Lower leg skin (tissue), 4 donors: Measurements from ENCODE around the gene LMF2. TPM values are rescaled to one million over a fixed set of nuclear protein-coding genes. Genes with fewer than 3 reads are reported as not detected.
A peak's percentile ranks its signal among the peaks of the same experiment; 100 is the strongest.

Experiments
- DNase-seq, 2 donors: peaks; one replicate each; pipeline ENCODE4 v3.0.0-alpha.2; 2019; ENCODE audit warnings: low spot score in 2 of 2
- H3K4me3 ChIP-seq: fragments of 200-600 bp; sonication (generic); 2 replicates; pipeline ENCODE4 v1.5.1; 2017; ENCODE audit warnings: mild to moderate bottlenecking, low read depth; ENCODE audit not compliant: poor library complexity, severe bottlenecking
- POLR2A ChIP-seq, 2 donors: fragments of 450-650 bp; IDR thresholded peaks; one replicate each; pipeline ENCODE4 v1.6.1; 2016 to 2017; ENCODE audit warnings: antibody characterized with exemption in 2 of 2, mild to moderate bottlenecking in 1 of 2, moderate library complexity in 1 of 2
- WGBS, 2 donors: methylation state at CpG; one replicate each; pipeline ENCODE4 v1.1.5; 2018; 5-methylcytosine and 5-hydroxymethylcytosine counted together
- intact Hi-C: fragments of 100-400 bp; cut with DNase I; formaldehyde crosslinking; loops from one replicate; pipeline ENCODE4 v1.15.0; 2023; ENCODE audit warnings: low total_unique reads
- total RNA-seq, 4 donors: library from RNA; depleted of rRNA; stranded (reverse); fragments of >200 nt; gene quantifications; one replicate each; pipeline ENCODE4 v1.1.0, GENCODE V29; 2016
- TF ChIP-seq, protein P1 (sequence below), 3 donors: fragments of 450-650 bp; IDR thresholded peaks; one replicate each; pipeline ENCODE4 v1.5.1; 2016; ENCODE audit warnings: antibody characterized with exemption in 3 of 3, mild to moderate bottlenecking in 3 of 3, moderate library complexity in 2 of 3

The LMF2 gene
- total RNA-seq, 4 donors from 2014 or later, result 34.8 to 47.2 (median 38.8) TPM

DNA sequence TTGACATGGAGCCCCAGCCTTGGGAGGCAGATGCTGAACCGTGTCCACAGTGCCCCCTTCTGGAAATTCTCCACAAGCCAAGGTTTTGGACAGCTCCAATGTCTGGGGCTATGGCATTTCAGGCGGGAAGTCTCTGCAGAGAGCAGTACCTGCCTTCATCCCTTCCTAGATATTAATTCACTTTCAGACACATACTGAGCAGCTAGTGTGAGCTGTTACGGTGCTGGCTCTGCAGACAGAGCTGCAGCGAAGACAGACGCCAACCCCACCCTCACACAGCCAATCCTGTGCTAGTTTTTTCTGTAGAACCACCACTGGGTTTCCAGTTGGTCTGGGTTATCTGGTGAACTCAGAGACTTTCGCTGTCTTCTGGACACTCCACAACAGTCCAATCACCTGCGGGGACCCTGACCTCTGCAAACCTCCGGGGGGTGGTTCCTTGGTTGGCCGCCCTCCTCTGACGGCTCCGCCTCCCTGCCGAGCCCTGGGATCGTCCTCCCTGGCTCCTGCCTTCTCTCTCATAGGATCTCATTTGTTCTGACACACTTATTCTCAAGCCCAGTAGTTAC is 9.1 kb downstream of the LMF2 start:
- 15 to 23% methylated on average over 13 of the region's 13 CpGs for WGBS, 2 donors
- DNase-seq, result peak; percentile 50 to 92
- no peak overlapping the region for H3K4me3 ChIP-seq
- intact Hi-C loops, result no loop called here
- TF ChIP-seq, protein P1, sequence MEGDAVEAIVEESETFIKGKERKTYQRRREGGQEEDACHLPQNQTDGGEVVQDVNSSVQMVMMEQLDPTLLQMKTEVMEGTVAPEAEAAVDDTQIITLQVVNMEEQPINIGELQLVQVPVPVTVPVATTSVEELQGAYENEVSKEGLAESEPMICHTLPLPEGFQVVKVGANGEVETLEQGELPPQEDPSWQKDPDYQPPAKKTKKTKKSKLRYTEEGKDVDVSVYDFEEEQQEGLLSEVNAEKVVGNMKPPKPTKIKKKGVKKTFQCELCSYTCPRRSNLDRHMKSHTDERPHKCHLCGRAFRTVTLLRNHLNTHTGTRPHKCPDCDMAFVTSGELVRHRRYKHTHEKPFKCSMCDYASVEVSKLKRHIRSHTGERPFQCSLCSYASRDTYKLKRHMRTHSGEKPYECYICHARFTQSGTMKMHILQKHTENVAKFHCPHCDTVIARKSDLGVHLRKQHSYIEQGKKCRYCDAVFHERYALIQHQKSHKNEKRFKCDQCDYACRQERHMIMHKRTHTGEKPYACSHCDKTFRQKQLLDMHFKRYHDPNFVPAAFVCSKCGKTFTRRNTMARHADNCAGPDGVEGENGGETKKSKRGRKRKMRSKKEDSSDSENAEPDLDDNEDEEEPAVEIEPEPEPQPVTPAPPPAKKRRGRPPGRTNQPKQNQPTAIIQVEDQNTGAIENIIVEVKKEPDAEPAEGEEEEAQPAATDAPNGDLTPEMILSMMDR (IDR thresholded peaks at IDR 0.05), result no peak
- no peak for TF ChIP-seq POLR2A (IDR thresholded peaks at IDR 0.05)

DNA sequence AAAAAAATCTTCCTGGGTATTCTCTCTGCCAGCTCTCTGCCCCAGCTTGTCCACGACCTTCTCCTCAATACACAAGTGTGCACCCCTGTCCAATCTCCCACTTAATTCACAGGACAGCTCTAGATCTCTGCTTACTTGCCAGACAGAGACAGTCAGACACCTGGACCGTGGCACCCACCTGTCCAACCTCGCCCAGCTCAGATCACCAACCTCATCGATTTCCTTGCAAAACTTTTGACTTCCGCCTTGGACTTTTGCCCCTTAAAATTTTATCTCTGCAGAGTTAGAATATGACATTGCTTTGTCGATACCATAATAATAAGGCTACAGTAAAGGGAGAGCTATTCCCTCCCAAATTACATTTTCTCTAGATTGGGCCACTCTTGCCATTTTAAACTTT is 10.4 kb downstream of the LMF2 start:
- no peak for DNase-seq
- H3K4me3 ChIP-seq, result no peak overlapping the region
- intact Hi-C loops, result no loop called here
- no peak for TF ChIP-seq POLR2A (IDR thresholded peaks at IDR 0.05)
- TF ChIP-seq, protein P1 (IDR thresholded peaks at IDR 0.05), result no peak
- 81 to 82% methylated on average over 6 of the region's 6 CpGs for WGBS, 2 donors

DNA sequence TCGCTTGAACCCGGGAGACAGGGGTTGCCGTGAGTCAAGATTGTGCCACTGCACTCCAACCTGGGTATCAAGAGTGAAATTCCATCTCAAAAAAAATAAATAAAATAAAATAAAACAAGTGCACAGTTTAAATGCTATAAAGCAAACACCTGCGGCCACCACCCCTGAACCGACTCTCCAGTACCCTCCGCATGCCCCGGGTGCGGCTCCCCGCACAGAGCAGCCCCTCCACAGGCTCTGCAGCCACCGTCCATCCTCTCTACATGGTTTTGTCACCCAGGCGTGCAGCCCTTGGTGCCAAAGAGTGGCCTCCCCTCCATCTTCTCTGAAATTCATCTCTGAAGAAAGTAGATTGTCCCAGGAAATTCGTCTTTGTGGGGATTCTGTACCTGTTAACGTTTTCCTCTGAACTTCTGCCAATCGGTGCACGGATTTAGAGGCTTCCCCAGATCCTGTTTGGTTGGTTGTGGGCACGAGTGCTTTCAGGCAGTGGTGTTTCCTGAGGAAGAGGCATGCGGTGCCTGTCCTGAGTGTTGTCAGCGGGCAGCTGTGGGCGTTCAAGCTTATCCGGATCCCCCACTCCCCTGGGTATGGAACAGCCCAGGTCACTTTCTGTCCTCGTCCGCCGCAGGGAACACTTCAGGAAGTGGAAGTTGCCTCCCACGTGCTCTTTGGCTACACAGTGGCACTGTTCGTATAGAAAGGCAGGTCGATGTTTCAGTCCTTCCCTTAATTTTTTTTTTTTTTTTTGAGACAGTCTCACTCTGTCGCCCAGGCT is 16.8 kb downstream of the LMF2 start:
- WGBS, 2 donors, result 63 to 69% methylated on average over 27 of the region's 27 CpGs

DNA sequence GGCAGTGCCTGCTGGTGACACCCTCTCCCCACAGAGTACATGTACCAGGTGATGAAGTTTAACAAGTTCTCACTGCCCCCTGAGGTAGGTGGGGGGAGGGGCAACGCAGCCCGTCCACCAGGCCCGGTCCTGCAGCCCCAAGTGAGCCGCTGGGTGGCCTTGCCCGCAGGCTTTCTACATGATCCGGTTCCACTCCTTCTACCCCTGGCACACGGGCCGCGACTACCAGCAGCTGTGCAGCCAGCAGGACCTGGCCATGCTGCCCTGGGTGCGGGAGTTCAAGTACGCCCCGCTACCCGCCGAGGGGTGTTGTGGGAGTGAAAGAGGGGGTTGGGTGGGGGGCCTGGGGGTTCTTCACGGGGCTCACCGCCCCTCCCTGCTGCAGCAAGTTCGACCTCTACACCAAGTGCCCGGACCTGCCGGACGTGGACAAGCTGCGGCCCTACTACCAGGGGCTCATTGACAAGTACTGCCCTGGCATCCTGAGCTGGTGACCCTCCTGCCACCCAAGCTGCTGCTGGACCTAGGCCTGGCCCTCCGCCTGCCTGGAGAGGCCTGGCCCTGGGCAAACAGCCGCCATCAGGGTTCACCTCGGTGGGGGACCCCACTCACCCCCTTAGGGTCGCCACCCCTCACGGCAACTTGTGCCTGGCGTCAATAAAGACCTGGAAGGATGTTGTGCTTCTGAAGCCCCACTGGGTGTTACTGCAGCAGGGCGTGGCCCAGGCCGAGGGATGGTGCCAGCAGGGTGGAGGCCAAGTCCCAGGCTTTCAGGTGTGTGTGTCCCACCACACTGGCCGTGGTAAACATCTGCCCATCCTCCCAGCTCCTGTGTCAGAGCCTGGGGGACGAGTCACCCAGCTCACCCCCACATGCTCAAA is 17.9 kb downstream of the LMF2 start:
- TF ChIP-seq, protein P1 (IDR thresholded peaks at IDR 0.05), result no peak
- TF ChIP-seq POLR2A (IDR thresholded peaks at IDR 0.05), result no peak
- no peak for DNase-seq
- intact Hi-C loops, result no loop called here
- H3K4me3 ChIP-seq, result no peak overlapping the region
- 66 to 81% methylated on average over 16 to 23 of the region's 31 CpGs for WGBS, 2 donors

More for the DNA sequence above, 16.8 kb downstream of the LMF2 start:
- DNase-seq, result no peak
- intact Hi-C loops, result no loop called here
- H3K4me3 ChIP-seq, result no peak overlapping the region
- TF ChIP-seq, protein P1 (IDR thresholded peaks at IDR 0.05), result no peak
- no peak for TF ChIP-seq POLR2A (IDR thresholded peaks at IDR 0.05)

DNA sequence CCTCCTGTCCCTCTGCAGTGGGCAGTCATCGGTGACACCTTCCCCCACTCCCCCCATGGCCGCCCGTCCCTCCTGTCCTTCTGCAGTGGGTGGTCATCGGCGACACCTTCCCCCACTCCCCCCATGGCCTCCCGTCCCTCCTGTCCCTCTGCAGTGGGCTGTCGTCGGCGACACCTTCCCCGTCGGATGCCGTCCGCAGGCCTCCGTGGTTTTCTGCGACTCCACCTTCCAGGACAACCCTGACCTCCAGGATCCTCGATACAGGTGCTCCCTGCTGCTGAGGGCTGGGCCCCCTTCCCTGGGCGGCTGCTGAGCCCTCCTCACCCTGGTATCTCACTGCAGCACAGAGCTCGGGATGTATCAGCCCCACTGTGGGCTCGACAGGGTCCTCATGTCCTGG is 18.6 kb downstream of the LMF2 start:
- intact Hi-C loops, result no loop called here
- WGBS, 2 donors, result 81 to 88% methylated on average over 19 of the region's 19 CpGs
- H3K4me3 ChIP-seq, result no peak overlapping the region
- no peak for DNase-seq
- TF ChIP-seq POLR2A (IDR thresholded peaks at IDR 0.05), result no peak
- TF ChIP-seq, protein P1 (IDR thresholded peaks at IDR 0.05), result no peak
